HG03432 (cell line): ENCODE data around the gene TSEN54.
"Not testable (repeated sequence)": the region's sequence is repeated elsewhere in the genome, so short reads cannot be mapped to it uniquely, and the experiment has no call there.

Experiments used
- ATAC-seq: cut with Tn5 transposase; IDR thresholded peaks from one replicate; pipeline ENCODE4 v1.9.1; 2021; ENCODE audit warnings: mild to moderate bottlenecking, moderate library complexity; ENCODE audit not compliant: unreplicated experiment

Gene TSEN54

DNA sequence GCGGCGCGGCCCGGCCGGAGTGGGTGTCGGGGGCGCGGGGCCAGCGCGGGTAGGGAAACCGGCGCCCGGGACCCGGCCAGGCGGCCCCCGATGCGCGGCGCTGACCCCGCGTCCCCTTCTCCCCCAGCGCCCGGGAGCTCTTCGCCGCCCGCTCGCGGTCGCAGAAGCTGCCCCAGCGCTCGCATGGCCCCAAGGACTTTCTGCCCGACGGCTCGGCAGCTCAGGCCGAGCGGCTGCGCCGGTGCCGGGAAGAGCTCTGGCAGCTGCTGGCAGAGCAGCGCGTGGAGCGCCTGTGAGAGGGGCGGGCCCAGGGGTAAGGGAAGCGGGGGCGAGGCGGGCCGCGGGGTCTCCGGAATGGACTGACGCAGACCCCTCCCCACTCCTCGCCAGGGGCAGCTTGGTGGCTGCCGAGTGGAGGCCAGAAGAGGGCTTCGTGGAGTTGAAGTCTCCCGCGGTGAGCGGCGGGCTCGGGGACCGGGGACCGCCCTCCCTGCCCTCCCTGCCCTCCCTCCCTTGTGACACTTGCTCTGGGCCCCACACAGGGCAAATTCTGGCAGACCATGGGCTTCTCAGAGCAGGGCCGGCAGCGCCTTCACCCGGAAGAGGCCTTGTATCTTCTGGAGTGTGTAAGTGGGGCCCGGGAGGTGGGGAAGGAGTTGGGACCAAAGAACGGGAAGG, 430 bp downstream of the TSEN54 start:
- ATAC-seq = peak; percentile 23

DNA sequence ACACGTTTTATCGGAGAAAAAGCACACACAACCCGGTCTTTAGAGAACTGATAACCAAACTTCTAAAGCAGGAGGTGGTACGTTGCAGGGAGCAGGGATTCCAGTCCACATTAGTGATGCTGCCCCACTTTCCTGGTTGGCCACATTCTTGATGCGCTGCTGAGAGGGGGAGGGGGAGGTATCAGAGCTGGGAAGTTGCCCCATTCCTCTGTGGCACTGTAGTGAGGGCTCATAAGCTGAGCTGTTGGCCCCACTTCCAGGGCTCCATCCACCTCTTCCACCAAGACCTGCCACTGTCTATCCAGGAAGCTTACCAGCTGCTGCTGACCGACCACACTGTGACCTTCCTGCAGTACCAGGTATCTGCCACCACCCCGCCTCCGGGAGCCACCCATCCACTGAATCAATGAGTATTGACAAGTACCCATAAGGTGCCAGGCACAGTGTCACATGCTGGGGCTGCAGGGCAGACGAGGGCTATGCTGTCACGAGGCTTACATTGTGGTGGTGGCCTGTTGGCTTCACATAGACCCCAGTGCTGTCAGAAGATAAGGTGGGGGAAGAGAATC, 1.1 kb downstream of the TSEN54 start:
- ATAC-seq = no peak

GRCh38 chr17:75518201-75518600, 1.9 kb downstream of the TSEN54 start:
- ATAC-seq = no peak

DNA sequence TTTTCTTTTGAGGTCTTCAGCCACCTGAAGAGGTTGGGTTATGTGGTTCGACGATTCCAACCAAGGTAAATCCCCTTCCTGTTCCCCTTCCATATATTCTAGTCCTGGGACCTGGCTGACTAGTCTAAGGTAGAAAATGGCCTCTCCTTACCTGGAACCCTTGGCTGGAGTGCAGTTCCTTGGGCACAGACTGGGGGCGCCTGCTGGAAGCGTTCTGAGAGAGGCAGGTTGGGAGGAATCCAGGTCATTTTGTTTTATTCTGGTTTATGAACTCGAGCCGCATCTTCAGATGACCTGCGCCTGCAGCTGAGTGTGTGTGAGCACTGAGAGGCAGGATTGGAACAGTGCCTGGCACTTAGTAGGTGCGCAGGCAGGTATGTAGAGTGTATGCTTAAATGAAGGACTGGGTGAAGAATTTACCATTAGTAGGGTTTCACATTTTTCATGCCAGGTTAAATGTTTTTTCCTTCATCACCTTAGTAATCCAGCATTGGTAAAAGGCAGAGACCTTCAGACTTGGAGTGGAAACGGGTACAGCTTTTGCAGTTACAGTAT, 2.7 kb downstream of the TSEN54 start:
- no peak for ATAC-seq

- not testable (repeated sequence) for ATAC-seq
Measured at GRCh38 chr17:75520413-75520812, 4.1 kb downstream of the TSEN54 start.

DNA sequence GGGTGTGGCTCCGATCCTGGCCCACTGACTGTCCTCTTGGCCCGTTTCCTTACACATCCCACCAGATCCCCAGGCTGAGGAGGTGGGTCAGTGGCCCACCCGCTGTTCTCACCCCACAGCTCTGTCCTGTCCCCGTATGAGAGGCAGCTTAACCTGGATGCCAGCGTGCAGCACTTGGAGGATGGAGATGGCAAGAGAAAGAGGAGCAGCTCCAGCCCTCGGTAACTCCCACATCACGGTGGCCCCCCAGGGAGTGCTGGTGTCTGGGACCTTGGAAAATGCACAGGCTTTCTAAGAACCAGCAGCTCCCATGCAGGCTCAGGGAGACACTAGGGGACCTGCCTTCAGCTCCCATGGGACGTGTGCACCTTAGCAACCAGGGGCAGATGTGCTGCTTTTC, 5.0 kb downstream of the TSEN54 start:
- ATAC-seq = no peak

GRCh38 chr17:75521951-75522727, 5.8 kb downstream of the TSEN54 start:
- no peak for ATAC-seq

DNA sequence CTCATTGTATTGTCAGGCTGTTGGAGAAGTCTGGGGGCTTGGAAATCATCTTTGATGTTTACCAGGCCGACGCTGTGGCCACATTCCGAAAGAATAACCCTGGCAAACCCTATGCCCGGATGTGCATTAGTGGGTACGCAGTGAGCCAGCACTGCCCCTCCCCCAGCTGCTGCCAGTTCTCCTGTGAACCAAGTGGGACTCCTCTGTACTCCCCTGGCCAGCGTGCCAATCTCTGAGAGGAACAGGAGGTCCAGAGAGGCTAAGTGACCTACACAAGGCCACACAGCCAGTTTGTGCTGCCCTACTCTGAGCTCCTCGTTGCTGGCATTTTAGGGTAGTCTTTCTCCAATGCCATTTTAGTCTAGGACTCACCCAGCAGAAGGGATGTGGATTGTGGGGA, 7.3 kb downstream of the TSEN54 start:
- no peak for ATAC-seq

GRCh38 chr17:75524269-75524969, 8.1 kb downstream of the TSEN54 start:
- ATAC-seq = no peak

DNA sequence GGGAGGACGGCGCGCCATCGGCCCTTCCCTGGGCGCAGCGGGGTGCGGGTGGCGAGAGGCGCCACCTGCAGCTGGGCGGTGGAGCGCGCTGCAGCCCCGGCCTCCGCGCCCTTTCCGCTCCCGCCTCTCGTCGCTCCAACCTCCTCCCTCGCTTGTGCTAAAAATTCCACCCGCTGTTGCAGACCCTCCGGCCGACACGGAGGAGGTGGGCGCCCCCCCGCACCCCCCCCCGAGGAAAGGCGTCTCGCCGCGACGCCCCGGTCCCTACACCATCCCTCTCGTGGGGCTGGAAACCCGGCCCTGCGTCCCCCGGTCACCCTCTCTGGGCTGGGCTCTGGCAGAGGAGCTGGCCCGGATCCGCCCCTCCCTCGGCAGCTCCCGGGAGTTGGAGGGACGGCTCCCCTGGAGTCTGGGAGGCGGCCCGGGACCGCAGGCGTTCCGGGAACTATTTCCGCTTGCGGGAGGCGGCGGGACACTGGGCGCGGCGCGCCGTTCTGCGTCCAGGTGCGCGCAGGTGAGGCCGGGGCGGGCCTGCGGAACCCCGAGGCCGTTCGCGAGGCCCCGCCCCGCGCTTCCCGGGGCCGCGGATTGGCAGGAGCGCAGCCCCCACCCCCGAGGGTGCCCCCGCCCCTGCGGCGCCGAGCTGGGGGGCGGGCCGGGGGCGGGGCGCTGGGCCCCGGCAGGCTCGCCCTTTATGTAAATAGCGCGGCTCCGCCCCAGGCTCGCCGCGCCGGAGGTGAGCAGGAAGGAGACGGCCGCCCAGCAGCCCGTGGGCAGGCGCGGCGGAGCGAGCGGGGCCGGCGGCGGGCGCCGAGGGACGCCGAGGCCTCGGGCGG, 8.9 kb downstream of the TSEN54 start, which contains the start of gene LLGL2:
Gene LLGL2 (plus strand): TSS at position 728 of the 836 bp plus-strand sequence. CDS start 17,730 bp downstream, outside the sequence.
- ATAC-seq = peak; percentile 79

- peak; percentile 3 for ATAC-seq
Measured at GRCh38 chr17:75525806-75526554, 9.7 kb downstream of the TSEN54 start.

DNA sequence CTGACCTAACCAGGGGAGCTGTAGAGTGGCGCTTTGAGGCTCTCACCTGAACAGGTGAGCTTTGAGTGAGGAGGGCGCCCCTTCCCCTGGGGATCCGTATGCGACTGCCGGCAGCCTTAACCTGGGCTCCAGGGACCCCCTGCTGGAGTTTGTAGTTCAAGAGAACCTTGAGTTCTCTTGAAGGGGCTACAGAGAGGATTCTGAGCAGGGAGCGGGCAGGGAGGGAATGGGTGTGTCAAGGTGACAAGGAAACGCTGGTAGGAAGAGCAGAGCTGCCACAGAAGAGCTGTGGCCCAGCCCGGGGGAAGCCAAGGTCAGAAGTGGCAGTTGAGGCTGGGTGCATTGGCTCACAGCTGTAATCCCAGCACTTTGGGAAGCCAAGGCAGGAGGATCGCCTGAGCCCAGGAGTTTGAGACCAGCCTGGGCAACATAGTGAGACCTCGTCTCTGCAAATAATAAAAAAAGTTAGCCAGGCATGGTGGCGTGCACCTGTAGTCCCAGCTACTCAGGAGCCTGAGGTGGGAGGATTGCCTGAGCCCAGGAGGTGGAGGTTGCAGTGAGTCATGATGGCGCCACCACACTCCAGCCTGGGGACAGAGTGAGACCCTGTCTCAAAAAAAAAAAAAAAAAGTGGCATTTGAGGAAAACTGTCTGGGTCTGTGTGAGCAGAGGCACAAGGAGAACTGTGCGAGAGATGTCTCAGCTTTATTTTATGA, 10.4 kb downstream of the TSEN54 start:
- no peak for ATAC-seq

DNA sequence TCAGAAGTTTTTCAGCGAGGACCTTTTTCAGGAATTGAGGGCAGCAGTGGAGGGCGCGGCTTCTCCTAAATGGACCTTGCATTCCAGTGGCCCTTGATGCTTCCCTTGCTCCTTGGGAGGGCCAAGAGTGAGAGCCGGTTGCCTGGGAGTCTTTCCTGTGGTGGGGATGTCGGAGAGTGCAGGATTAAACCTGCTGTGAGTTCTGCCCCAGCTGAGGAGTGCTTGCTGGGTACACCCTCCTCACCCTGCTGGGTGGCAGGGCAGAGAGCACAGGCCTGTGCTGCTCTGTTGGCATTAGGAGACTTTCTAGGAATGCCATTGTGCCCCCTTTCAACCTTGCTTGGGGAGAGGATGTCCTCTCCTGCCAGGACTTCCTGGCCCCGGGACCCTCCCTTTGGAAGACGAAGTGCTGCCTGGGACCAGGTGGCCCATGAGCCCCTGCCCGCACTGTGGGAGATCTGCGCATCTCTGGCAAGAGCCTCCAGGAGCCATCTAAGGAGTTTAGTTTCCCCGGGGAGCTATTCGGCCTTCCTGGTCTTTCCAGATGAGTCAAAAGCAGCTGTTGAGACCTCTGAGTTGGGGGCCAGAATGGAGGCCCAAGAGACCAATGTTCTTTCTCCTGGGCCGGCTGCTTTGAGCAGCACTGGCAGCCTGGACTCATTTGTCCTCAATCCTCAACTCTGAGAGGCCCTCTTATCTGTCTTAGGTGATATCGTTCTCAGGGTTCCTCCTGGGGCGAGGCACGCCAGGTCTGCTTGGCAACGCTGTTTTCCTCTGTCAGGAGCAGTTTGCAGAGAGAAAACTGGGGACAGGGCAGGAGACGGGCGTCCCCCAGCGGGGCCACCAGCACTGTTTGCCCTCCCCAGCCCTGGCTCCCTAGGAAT, 14.8 kb downstream of the TSEN54 start:
- no peak for ATAC-seq

DNA sequence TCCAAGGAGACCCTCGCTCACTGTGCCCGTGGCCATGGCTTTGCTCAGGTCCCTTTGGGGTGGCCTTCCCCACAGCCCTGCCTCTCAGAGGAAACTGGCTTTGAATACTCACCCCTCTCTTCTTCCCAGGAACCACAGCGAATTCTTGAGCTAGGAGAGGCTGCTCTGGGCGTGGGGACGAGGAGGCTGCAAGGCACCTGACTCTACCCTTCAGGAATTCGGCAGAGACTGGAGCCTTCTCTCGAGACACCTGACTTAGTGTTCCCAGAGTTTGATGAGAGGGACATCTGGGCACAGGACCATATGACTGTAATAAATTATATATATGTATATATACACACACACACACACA, 15.4 kb downstream of the TSEN54 start:
- no peak for ATAC-seq

DNA sequence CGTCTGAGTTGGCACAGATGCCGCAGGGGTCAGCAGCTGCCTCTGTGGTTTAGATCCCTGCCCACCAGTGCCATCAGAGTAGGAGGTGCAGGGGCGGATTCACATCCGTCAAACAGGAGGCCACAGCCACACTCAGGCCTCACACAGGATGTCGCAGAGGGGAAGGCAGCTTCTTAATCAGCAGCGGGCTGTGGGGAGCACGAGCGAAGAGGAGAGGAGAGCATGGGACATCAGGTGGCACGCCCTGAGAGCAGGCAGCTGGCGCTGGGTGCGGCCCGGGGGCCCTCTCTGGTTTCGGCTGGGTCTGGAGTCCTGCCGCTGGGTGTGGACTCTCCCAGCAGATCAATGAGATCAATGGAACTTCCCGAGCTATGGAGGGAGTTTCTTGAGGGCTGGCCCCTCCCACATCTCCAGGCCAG, 18.8 kb downstream of the TSEN54 start:
- ATAC-seq = peak; percentile 51

DNA sequence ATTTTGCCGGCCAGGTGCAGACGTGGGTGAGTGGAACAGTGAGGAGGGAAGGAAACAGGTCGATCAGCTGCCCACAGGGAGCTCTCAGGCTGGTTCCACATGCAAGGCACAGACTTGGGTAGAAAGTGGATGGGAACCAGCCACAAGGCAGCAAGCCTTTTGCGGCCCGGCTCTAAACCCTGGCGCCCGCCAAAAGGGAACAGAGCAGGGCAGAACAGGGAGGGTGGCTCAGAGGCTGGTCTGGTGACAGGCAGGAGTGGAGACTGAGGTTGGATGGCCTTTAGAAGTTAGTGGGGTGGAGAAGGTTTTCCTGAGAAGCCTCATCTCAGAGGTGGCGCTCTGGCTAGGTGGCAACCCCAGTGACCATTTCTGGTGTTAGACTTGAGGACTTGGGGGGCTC, 19.5 kb downstream of the TSEN54 start:
- ATAC-seq = no peak

- ATAC-seq = no peak
Measured at GRCh38 chr17:75536366-75536765, 20.0 kb downstream of the TSEN54 start.
